ENCODE data around the gene CD320.
A peak's percentile ranks its signal among the peaks of the same experiment; 100 is the strongest.
"Not testable (repeated sequence)": the region's sequence is repeated elsewhere in the genome, so short reads cannot be mapped to it uniquely, and the experiment has no call there.

The CD320 gene

GRCh38 chr19:8306235-8307054, 1.7 kb downstream of the CD320 start:
- DNase-seq: no peak

- no peak for DNase-seq
Observed at GRCh38 chr19:8305798-8306197, 2.4 kb downstream of the CD320 start.

- no peak for DNase-seq
Observed at GRCh38 chr19:8304841-8305621, 3.1 kb downstream of the CD320 start.

- no peak for DNase-seq
Observed at GRCh38 chr19:8302734-8303133, 5.4 kb downstream of the CD320 start.

GRCh38 chr19:8302357-8302691, 5.8 kb downstream of the CD320 start:
- no peak for DNase-seq

GRCh38 chr19:8291337-8291736, 16.8 kb downstream of the CD320 start:
- not testable (repeated sequence) for DNase-seq

GRCh38 chr19:8276508-8276907, 31.6 kb downstream of the CD320 start:
- not testable (repeated sequence) for DNase-seq

GRCh38 chr19:8269724-8270123, 38.4 kb downstream of the CD320 start:
- DNase-seq: no peak

- no peak for DNase-seq
Observed at GRCh38 chr19:8265872-8266271, 42.3 kb downstream of the CD320 start.

- not testable (repeated sequence) for DNase-seq
Observed at GRCh38 chr19:8264248-8264647, 43.9 kb downstream of the CD320 start.

- no peak for DNase-seq
Observed at GRCh38 chr19:8262431-8262830, 45.7 kb downstream of the CD320 start.

GRCh38 chr19:8261881-8262280, 46.3 kb downstream of the CD320 start:
- no peak for DNase-seq

GRCh38 chr19:8261347-8261746, 46.8 kb downstream of the CD320 start:
- DNase-seq: no peak

- no peak for DNase-seq
Observed at GRCh38 chr19:8259922-8260247, 48.3 kb downstream of the CD320 start.

GRCh38 chr19:8259142-8259921, 48.8 kb downstream of the CD320 start:
- no peak for DNase-seq

GRCh38 chr19:8257052-8257443, 51.1 kb downstream of the CD320 start:
- no peak for DNase-seq

- DNase-seq: no peak
Observed at GRCh38 chr19:8256276-8257051, 51.7 kb downstream of the CD320 start.

GRCh38 chr19:8255426-8256125, 52.6 kb downstream of the CD320 start:
- no peak for DNase-seq

GRCh38 chr19:8254286-8255001, 53.7 kb downstream of the CD320 start:
- DNase-seq: no peak

GRCh38 chr19:8253678-8254077, 54.5 kb downstream of the CD320 start:
- no peak for DNase-seq

GRCh38 chr19:8252922-8253589, 55.1 kb downstream of the CD320 start:
- peak; percentile 65 for DNase-seq

Measured in NCI-H1092 treated with DMSO at 0.1 percent for 48 hours (cell line).